ENCODE data around the gene GPC5.
"Not testable (repeated sequence)": the region's sequence is repeated elsewhere in the genome, so short reads cannot be mapped to it uniquely, and the experiment has no call there.

Gene GPC5

DNA sequence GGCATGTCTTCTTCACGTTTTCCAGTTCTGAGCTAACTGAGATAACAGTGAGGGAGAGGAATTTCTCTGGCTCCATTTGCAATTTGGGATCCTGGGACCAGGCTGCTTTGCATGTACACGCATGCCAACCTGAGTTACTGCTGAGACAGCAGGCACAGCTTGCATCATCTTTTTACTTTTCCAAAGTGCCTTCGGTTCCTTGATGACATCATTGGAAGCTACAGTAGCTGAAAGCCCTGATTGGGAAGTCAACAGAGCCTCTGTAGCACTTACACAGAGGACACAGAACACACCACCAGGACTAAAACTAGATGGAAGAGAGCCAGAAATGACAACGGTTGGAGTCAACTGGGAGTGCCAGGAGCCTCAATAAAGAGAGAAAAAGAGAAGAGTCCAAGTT, 1429.1 kb downstream of the GPC5 start:
- DNase-seq: no peak

DNA sequence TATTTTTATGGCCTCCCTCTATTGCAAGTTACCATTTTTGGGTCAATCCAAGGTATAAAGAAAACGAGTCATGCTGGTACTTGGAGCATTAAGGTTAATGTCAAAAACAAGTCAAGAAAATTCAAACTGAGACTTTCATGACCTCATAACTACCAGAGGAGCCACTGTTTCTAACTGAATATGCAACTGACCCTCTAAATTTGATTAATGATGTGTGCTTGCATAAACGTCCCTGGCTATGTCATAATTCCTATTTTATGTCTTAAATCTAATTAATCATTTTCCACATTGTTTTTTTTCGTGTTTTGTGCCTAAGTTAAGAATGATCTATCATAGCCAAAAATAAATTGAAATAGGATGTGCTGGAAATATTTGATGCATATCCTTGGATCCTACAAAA, 1431.5 kb downstream of the GPC5 start:
- no peak for DNase-seq

DNA sequence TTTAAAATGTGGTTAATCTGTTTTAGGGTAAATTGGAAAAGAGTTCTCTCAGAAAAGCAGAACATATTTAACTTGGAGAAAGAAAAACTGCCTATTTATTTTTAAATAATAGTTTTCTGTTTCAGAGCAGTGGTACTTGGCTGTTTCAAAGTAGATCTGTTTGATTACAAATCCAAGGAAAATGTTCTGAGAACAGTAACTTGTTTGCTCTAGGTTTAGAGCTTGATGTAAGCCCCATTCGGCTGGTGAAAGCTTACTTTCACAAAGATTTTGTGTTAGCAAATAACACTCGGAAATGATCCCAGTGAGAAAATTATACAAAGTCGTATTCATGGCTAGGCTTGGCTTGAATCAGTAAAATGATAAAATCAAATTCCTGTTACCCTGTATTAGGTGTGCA, 1432.4 kb downstream of the GPC5 start:
- no peak for DNase-seq

DNA sequence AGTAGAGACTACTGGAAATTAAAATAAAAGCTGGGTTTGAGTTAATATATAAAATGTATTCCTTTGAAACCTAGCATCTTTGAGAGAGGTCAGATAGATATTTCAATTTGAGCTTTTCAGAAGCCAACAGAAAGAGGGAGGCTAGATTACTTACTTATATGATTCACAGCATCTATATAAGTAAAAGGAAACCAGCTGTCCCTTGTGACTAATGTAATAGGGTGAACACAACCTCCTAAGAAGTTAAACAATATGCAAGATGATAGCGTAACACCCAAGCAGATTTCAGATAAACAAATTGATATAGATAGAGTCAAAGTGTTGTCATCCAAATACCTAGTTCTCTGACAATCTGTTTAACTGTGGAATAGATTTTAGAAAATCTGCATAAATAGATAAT, 1434.7 kb downstream of the GPC5 start:
- DNase-seq: no peak

DNA sequence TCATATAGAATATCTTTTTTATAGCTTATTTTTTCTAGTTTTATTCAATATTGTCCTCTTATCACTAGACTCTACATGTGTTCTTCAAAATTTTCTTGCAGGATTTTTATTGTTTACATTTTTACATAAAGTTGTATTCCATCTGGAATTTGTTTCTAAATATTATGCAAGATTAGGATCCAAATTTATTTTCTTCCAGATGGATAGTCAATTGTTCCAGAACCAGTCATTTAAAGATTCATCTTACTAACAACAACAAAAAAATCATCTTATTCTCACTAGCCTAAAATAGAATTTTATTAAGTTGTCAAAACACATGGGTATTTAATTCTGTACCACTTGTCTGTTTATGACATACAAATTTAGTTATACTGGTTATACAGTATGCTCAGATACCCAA, 1437.8 kb downstream of the GPC5 start:
- DNase-seq: no peak

DNA sequence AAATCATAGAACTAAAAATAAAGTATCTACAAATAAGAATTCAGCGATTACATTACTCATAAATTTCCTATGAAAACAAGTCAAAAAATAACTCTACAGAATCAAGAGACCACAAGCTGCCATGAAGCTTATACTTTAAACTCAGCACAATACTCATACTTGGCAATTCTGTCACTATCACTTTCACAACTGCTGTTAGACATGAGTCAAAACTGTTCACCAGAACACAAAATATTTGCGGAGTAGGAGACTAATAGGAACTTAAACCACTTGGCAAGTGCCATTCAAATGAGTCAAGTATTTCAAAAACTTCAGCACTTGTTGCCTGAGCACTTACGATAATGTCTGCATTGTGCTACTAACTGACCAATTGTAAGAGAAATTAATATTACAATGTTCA, 1440.4 kb downstream of the GPC5 start:
- DNase-seq: no peak

DNA sequence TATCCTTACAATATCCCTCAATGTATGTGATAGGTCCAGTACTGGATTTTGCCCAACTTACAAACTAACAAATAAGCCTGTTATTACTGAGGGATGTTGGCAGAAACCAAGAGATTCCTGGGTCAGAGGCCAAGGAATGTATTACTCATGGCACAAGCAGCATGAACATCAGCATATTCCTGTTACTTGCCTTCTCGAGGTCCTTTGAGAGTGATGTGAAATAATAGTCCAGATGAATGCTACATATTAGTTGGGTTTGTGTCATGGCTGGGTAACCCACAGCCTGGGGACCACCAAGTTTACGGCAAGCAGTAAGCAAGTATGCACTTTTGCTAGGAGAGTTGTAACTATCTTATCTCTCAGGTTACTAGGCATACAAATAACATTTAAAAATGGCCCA, 1443.7 kb downstream of the GPC5 start:
- DNase-seq: no peak

DNA sequence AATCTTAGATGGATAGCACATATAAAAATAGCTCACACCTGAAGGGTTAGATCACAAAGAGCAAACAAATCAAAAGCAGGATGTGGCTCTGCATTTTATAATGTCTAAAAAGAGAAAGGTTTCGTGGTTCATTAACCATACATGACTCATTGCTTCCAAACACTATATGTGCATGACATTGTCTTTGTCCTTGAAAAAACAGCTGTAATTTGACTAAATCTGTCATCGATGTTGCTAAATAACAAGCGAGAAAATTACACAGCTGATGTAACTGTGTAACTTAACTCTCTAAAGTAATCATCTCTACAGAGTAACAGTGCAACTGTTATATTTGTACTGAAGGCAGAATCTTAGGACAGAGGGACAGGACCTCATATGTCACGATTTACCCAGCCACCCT, 1445.1 kb downstream of the GPC5 start:
- DNase-seq: no peak

DNA sequence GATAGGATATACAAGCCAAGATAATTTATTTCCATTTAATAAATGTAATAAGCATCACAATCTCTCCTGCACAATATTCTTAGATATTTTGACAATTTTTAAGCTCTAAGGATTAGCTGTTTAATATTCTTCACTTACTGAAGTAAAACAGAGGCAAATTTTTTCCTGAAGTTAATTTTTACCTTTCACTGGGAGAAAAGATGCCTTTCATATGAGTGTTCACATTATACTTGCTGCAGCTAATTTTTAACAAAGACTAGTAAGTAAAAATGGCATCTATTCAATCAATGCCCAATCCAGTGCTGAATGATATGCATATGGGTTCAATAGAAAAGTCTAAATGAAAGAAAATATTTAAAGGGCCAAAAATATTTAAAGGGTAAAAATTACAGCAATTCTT, 1451.0 kb downstream of the GPC5 start:
- no peak for DNase-seq

DNA sequence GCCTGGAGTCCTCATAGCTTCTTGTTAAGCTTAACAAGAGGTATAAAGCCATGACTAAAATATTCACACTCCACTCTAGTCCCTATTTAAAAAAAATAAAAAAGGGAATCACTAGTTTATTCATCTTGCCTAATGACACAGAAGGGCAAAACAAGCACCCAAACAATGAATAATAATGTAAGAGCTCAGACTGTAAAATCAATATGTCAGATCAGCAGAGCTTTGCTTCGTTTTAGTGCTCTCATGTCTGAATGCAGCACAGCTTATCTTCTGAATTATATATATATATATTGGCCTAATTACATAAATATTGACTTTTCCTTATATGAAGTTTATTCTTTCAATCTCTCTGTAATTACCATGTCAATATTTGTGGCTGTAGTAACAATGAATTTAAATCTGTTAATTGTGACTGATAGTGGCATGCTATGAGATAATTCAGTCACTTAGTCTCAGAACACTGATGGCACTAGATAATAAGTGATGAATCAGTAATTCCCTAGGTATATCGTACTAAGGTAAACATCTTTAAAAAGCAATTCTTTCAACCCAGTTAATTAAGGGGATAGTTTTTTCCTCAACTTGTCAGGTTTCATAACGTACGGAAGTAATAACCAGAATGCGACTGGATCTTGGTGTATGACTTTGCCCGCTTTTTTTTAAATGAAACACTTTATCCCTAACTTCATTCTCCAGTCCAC, 1466.3 kb downstream of the GPC5 start:
- DNase-seq: no peak

DNA sequence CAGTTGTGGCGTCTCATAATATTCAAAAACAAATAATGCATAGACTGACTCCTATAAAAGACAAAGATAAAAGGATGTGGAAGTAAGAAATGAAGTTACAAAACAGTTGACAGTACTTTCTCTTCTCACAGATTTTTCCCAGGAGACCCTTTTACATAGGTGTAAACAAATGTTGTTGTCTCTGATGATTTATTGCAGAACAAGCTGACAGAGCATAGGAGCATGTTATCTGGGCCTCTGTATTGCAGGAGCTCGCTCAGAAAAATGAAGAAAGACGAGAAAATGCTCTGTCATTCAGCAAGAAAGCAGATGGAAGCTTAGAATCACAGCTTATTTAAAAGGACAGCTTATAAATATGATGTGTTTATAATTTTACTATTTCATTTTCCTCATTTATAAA, 1474.6 kb downstream of the GPC5 start:
- DNase-seq: no peak

DNA sequence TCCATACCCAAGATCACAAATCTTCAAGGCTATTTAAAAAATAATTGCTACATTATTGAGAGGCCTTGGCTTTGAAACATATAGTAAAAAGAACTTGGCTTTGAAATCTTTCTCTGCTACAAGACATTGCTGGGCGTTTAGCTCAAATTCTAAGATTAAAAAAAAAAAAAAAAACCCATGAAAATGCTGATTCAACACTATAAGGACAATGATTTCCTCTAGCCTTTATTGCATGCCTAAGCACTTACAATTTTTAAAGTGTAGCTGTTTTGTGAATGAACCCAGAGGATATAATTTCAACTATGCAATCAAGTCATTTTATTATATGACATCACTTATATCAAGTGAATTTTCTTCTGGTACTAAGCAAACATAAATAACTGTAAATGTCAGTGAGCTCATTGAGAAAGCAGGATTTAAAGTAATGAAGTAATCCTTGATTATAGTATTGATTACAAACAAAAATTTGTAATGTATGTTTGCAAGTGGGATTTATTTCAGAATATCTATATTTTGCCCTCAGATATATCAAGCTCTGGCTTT, 1488.2 kb downstream of the GPC5 start:
- no peak for DNase-seq

DNA sequence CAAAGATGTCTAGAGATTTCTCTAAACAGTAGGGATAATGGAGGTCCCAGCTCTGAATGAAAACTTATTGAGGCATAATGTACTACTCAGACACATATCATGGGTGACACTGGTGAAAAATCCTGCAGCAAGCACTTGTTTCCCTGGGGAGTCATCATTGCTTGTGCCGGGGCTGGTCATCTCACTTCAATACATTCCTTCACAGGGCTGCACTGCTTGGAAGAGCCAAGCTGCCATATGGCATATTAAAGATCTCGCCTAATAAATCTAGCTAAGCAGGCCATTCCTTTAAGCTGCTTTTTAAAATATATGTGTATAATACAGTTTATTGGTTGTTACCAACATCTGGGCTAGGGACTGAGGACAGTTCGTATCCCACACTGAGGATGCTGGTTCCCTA, 1496.0 kb downstream of the GPC5 start:
- no peak for DNase-seq

DNA sequence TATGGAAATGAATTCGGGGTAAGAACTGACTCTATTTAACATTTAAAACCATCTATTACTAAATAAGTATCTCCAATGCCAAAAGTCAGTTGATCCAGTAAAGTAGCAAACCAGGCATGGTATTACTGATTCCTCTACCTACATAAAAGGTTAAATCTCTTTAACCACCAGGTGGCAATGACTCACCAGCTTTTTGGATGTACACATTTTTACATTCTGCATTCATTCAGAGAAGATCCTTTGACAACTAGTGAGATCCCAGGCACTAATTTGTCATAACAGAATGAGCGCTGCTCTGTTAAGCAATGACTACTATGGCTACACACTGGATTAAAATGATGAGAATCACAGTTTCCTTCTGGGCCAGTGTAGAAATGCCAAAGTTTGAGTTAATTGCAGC, 1498.4 kb downstream of the GPC5 start:
- no peak for DNase-seq

DNA sequence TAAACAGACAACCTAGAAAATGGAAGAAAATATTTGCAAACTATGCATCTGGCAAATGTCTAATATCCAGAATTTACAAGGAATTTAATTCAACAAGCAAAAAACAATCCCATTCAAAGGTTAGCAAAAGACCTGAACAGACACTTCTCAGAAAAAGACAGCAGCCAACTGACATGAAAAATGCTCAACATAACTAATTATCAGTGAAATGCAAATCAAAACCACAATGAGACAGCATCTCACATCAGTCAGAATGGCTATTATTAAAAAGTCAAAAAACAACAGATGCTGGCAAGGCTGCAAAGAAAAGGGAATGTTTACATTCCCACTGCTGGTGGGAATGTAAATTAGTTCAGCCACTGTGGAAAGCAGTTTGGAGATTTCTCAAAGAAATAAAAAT, 1500.5 kb downstream of the GPC5 start:
- not testable (repeated sequence) for DNase-seq

DNA sequence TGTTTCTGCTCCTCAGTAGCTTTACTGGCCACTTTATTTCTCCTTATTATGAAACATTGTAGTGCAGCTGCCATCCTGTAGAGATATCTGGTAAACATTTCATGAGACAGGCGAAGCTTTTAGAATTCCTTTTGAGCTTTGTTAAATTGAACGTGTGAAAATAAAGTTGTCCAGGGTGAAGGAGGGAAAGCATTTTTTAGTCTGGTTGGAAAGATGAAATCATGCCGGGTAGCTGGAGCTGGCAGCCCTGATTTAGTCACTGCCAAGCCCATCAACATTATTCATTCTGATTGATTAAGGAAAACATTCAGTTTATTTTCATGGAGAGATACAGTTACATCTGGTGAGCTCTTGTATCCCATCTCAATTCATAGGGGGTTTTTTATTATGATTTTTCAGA, 1502.0 kb downstream of the GPC5 start:
- DNase-seq: no peak

DNA sequence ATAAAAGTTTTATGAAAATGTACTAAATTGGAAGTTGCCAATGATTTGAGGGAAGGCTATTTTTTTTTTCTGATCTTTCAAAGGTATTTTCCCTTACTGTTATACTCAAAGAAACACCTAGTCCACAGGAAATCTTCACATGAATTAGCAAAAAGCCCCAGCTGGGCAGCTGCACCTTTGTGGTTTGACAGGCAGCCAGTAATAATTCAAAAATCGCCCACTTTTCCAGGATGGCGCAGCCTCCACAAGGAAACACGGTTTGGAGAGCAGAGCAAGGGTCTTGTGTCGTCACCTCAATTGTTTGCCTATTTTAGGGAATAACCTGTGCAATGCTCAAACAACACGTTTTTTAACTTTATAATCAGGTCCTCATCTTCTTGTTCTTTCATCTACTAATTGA, 1503.3 kb downstream of the GPC5 start:
- no peak for DNase-seq

DNA sequence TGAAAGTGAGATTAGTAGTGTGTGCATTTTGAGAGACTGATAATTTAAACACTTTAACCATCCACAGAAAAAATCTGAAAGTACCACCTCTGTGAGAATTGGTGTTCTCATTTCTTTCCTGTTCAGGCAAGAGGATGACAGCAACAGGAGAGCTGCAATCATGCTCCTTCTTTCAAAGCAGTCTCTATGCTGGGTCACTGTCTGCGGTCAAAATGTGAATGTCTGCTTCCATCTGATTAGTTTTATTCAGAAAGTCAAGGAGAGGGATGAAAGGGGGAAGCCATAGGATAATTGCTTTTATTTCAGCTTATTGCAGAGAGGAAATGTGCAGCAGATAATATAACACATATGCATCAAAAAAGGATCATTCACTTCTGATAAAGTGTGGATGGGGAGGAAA, 1514.2 kb downstream of the GPC5 start:
- no peak for DNase-seq

DNA sequence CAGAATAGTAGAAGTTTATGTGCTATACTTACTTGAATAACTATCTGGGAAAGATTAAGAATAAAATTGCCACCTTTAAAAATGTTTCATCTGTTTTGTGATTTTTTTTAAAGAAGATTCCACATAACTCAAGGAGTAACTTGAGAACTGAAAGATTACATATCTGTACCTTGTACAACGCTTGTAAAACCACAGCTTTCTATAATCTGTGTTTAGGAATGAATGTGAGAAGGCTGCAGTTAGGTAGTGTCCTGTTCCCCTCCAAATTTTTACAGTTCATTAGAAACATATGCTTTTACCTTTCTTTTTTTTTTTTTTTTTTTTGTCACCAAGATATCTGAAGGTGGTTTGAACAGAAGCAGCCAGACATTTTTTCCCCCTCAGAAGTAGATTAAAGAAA, 1515.4 kb downstream of the GPC5 start:
- no peak for DNase-seq
